HCT116 (cell line): ENCODE measurements around the gene MTA2. TPM values are rescaled to one million over a fixed set of nuclear protein-coding genes. Genes with fewer than 3 reads are reported as not detected.
"Not testable (repeated sequence)": the region's sequence is repeated elsewhere in the genome, so short reads cannot be mapped to it uniquely, and the experiment has no call there.

ENCODE experiments used
- ATAC-seq: fragments of 200-7000 bp; cut with Tn5 transposase; 2 replicates; pipeline ENCODE4 v1.9.1; 2020; ENCODE audit warnings: mild to moderate bottlenecking, moderate library complexity
- BruUV-seq: library from RNA; stranded (reverse); fragments of 400-500 nt; replicated peaks from 2 replicates; lab custom pipeline; 2021; lab: Mats Ljungman, UMichigan
- CTCF ChIA-PET: fragments of 300-600 bp; sonication (Branson Sonifier 250); formaldehyde crosslinking; loops from one replicate; lab custom pipeline; 2021; ENCODE audit warnings: antibody characterized with exemption; lab: Charles Lee
- POLR2A ChIA-PET: fragments of 300-600, 350-600 bp; sonication (Branson Sonifier 250); formaldehyde crosslinking; loops from one replicate; lab custom pipeline; 2021; ENCODE audit warnings: antibody characterized with exemption; lab: Charles Lee
- RAD21 ChIA-PET, 2 experiments: fragments of 300-600 bp; sonication (Branson Sonifier 250); formaldehyde crosslinking; loops; one replicate each; lab custom pipeline; 2023; ENCODE audit warnings: low total read pairs in 2 of 2; ENCODE audit not compliant: uncharacterized antibody in 2 of 2, unreplicated experiment in 2 of 2, low non-redundant PET in 1 of 2; lab: Charles Lee
- DNase-seq: peaks from one replicate; pipeline ENCODE4 v3.0.0-alpha.2; 2010; ENCODE audit warnings: low read depth, low spot score
- H2AFZ ChIP-seq: fragments of 200-600 bp; shearing (Covaris generic), sonication (generic); 2 replicates; pipeline ENCODE4 v1.6.1; 2017; ENCODE audit warnings: low read depth, mixed run types, mixed read lengths, antibody characterized with exemption, low read length; ENCODE audit not compliant: poor library complexity, severe bottlenecking
- H3K27ac ChIP-seq: 2 replicates; pipeline ENCODE4 v1.5.1; 2012; ENCODE audit warnings: low read depth, low read length
- H3K27me3 ChIP-seq: fragments of 200-600 bp; sonication (generic); 2 replicates; pipeline ENCODE4 v1.6.1; 2016; ENCODE audit warnings: mixed run types, low read length, mixed read lengths; ENCODE audit not compliant: insufficient read depth
- H3K36me3 ChIP-seq, 2 experiments: fragments of 200-500 bp in 1 of 2; fragments of 200-600 bp in 1 of 2; sonication (Bioruptor generic) in 1 of 2; sonication (generic) in 1 of 2; 2 replicates each; pipeline versions ENCODE4 v1.5.1 to v1.6.1; 2014 to 2016; ENCODE audit warnings: low read length in 2 of 2, inconsistent platforms in 1 of 2, mixed read lengths in 1 of 2, mixed run types in 1 of 2; ENCODE audit not compliant: insufficient read depth in 2 of 2, control insufficient read depth in 1 of 2
- H3K4me1 ChIP-seq, 2 experiments: fragments of 200-600 bp in 1 of 2; sonication (generic) in 1 of 2; 2 replicates each; pipeline versions ENCODE4 v1.5.1 to v1.6.1; 2012 to 2017; ENCODE audit warnings: low read length in 2 of 2, inconsistent platforms in 1 of 2, mild to moderate bottlenecking in 1 of 2, mixed read lengths in 1 of 2, mixed run types in 1 of 2, moderate library complexity in 1 of 2; ENCODE audit not compliant: insufficient read depth in 2 of 2, control insufficient read depth in 1 of 2
- H3K4me2 ChIP-seq: fragments of 200-600 bp; sonication (generic); 2 replicates; pipeline ENCODE4 v1.6.1; 2017; ENCODE audit warnings: mixed run types, low read length, mixed read lengths
- H3K4me3 ChIP-seq, 2 experiments: fragments of 200-600 bp in 1 of 2; sonication (generic) in 1 of 2; replicated peaks in 1 of 2; 2 replicates each; pipeline ENCODE4 v1.5.1; 2011 to 2016; ENCODE audit warnings: low read length in 2 of 2, control low read depth in 1 of 2, low read depth in 1 of 2, mild to moderate bottlenecking in 1 of 2, mixed read lengths in 1 of 2, mixed run types in 1 of 2
- H3K79me2 ChIP-seq: fragments of 200-600 bp; sonication (generic); 2 replicates; pipeline ENCODE4 v1.6.1; 2017; ENCODE audit warnings: mild to moderate bottlenecking, mixed run types, low read length, moderate library complexity, mixed read lengths; ENCODE audit not compliant: insufficient read depth
- H3K9ac ChIP-seq: fragments of 200-600 bp; sonication (generic); 2 replicates; pipeline ENCODE4 v1.6.1; 2016; ENCODE audit warnings: low read length, mixed read lengths
- H3K9me2 ChIP-seq: fragments of 200-600 bp; sonication (generic), shearing (Covaris generic); 2 replicates; pipeline ENCODE4 v1.6.1; 2017; ENCODE audit warnings: mixed run types, mild to moderate bottlenecking, moderate library complexity; ENCODE audit not compliant: insufficient read depth
- H3K9me3 ChIP-seq, 2 experiments: fragments of 200-500 bp in 1 of 2; fragments of 200-600 bp in 1 of 2; sonication (Bioruptor generic) in 1 of 2; sonication (generic) in 1 of 2; 2 replicates each; pipeline ENCODE4 v1.6.1; 2014 to 2017; ENCODE audit warnings: low read length in 2 of 2, mixed read lengths in 2 of 2, inconsistent platforms in 1 of 2, low read depth in 1 of 2, mild to moderate bottlenecking in 1 of 2, mixed run types in 1 of 2, moderate library complexity in 1 of 2; ENCODE audit not compliant: control insufficient read depth in 1 of 2, insufficient read depth in 1 of 2
- H4K20me1 ChIP-seq: fragments of 200-600 bp; sonication (generic), shearing (Covaris generic); 2 replicates; pipeline ENCODE4 v1.6.1; 2017; ENCODE audit warnings: mixed run types, mild to moderate bottlenecking, moderate library complexity; ENCODE audit not compliant: insufficient read depth
- CTCF ChIP-seq, 3 experiments: fragments of 200-600 bp in 1 of 3; sonication (generic) in 1 of 3; IDR thresholded peaks in 2 of 3; conservative IDR thresholded peaks in 1 of 3; 2 replicates each; pipeline ENCODE4 v1.5.1; 2012 to 2017; ENCODE audit warnings: low read depth in 2 of 3, low read length in 2 of 3, antibody characterized with exemption in 1 of 3, borderline replicate concordance in 1 of 3, control low read depth in 1 of 3, mild to moderate bottlenecking in 1 of 3, mixed read lengths in 1 of 3, mixed run types in 1 of 3, moderate library complexity in 1 of 3; ENCODE audit not compliant: insufficient read depth in 1 of 3
- EGR1 ChIP-seq: IDR thresholded peaks from 2 replicates; pipeline ENCODE4 v1.6.1; 2012; ENCODE audit warnings: low read depth
- ELF1 ChIP-seq: IDR thresholded peaks from 2 replicates; pipeline ENCODE4 v1.6.1; 2012; ENCODE audit warnings: low read depth, borderline replicate concordance
- FOSL1 ChIP-seq: IDR thresholded peaks from 2 replicates; pipeline ENCODE4 v1.6.1; 2012; ENCODE audit warnings: low read depth
- MAX ChIP-seq: IDR thresholded peaks from 2 replicates; pipeline ENCODE4 v1.6.1; 2012
- POLR2A ChIP-seq: IDR thresholded peaks from 2 replicates; pipeline ENCODE4 v1.7.0; 2011; ENCODE audit warnings: borderline replicate concordance; ENCODE audit not compliant: insufficient read depth, insufficient read length; ENCODE audit errors: extremely low read depth
- SIN3A ChIP-seq: IDR thresholded peaks from 2 replicates; pipeline ENCODE4 v1.6.1; 2012; ENCODE audit warnings: low read depth
- ZBTB33 ChIP-seq: IDR thresholded peaks from 2 replicates; pipeline ENCODE4 v1.6.1; 2011; ENCODE audit warnings: mild to moderate bottlenecking, low read length, moderate library complexity; ENCODE audit not compliant: insufficient replicate concordance; ENCODE audit errors: extremely low read depth
- intact Hi-C: fragments of 100-400 bp; cut with micrococcal nuclease; formaldehyde crosslinking; loops from 2 replicates; pipeline ENCODE4 v1.10.0; 2022
- total RNA-seq: library from RNA; stranded (reverse); gene quantifications from one replicate; pipeline ENCODE4 v1.2.1, GENCODE V29; 2021; ENCODE audit not compliant: unreplicated experiment

Gene MTA2
- total RNA-seq, 1 experiment from 2014 or later, result 98.9 TPM

- H3K4me2 ChIP-seq, result peak overlapping the region; percentile 86
- no peaks in the 10 kb centered on the region for H3K9me3 ChIP-seq
- no peak overlapping the region for H2AFZ ChIP-seq
- H3K27me3 ChIP-seq, result no peaks in the 10 kb centered on the region
- H3K9me2 ChIP-seq, result no peaks in the 10 kb centered on the region
- ChIA-PET CTCF (interaction anchor here (1.2 kb wide), 1 partner anchor 10 kb away, joined by 3 read pairs; no protein-coding TSS in a partner anchor), POLR2A (interaction anchor here (1.0 to 1.2 kb wide), 2 partner anchors 15 to 164 kb away, joined by 3 to 6 read pairs; partner anchors contain the start of gene EEF1G)
- intact Hi-C loops, result no loop called here
- no peak for ATAC-seq
- H3K4me1 ChIP-seq, result peaks cover 21 to 36% of the 10 kb centered on the region in 2 experiments
- peaks cover 27 to 35% of the 10 kb centered on the region in 2 experiments for H3K36me3 ChIP-seq
- H3K27ac ChIP-seq, result peak overlapping the region; percentile 77; the same call in 1 of the 2 replicates
- no peaks in the 10 kb centered on the region for H4K20me1 ChIP-seq
- H3K79me2 ChIP-seq, result peaks cover 59% of the 10 kb centered on the region
- peak overlapping the region; percentile 15 for H3K9ac ChIP-seq
- TF ChIP-seq ELF1 (no peak), MAX (no peak), FOSL1 (no peak), SIN3A (no peak), ZBTB33 (no peak), CTCF (IDR thresholded peaks at IDR 0.05 in 2 of 3, conservative IDR thresholded peaks at IDR 0.05 in 1 of 3; ENCODE audit: borderline replicate concordance in 1 of 3, insufficient read depth in 1 of 3, low read depth in 2 of 3, low read length in 2 of 3) (peak in 2 of 3 experiments; percentile 39 to 53; a peak in 4 of 6 replicates), POLR2A (no peak), EGR1 (no peak)
- TF ChIP-seq, all 23 proteins: peak for 1
- RAD21 ChIA-PET, result no interaction called here
- no TSS peak for BruUV-seq
- no peak for DNase-seq
- H3K4me3 ChIP-seq, result peak overlapping the region in 1 of 2 experiments; percentile 78; a peak in 1 of 4 replicates
Measured at GRCh38 chr11:62588966-62589637, 12.6 kb downstream of the MTA2 start.

GRCh38 chr11:62585356-62585755 is 16.3 kb downstream of the MTA2 start:
- H3K4me2 ChIP-seq, intact Hi-C loops, H3K27ac ChIP-seq, H3K4me3 ChIP-seq, H3K9me3 ChIP-seq, BruUV-seq, DNase-seq, H3K27me3 ChIP-seq, H2AFZ ChIP-seq, H3K9me2 ChIP-seq, H4K20me1 ChIP-seq, RAD21 ChIA-PET, H3K9ac ChIP-seq, ATAC-seq: not testable (repeated sequence)
- Histone ChIP-seq H3K4me1 (peaks cover 9 to 14% of the 10 kb centered on the region in 2 experiments), H3K79me2 (peaks cover 50% of the 10 kb centered on the region), H3K36me3 (peaks cover 33 to 41% of the 10 kb centered on the region in 2 experiments)
- CTCF ChIA-PET, result interaction anchor here (1.5 kb wide), 1 partner anchor 161 kb away, joined by 5 read pairs; no protein-coding TSS in a partner anchor
- POLR2A ChIA-PET, result interaction anchor here (3.8 kb wide), 1 partner anchor 11 kb away, joined by 13 read pairs; the partner anchor contains the start of gene EEF1G
